K562 treated with DMSO at 1 percent for 24 hours (cell line): ENCODE measurements around the gene ABCA8. TPM values are rescaled to one million over a fixed set of nuclear protein-coding genes. Genes with fewer than 3 reads are reported as not detected.

ENCODE experiments used
- total RNA-seq: library from RNA; unstranded; fragments of 300-600 nt; gene quantifications from 2 replicates; pipeline ENCODE4 v1.2.3, GENCODE V29; 2022; ENCODE audit warnings: low read depth; ENCODE audit not compliant: insufficient read depth

ABCA8 gene, protein sequence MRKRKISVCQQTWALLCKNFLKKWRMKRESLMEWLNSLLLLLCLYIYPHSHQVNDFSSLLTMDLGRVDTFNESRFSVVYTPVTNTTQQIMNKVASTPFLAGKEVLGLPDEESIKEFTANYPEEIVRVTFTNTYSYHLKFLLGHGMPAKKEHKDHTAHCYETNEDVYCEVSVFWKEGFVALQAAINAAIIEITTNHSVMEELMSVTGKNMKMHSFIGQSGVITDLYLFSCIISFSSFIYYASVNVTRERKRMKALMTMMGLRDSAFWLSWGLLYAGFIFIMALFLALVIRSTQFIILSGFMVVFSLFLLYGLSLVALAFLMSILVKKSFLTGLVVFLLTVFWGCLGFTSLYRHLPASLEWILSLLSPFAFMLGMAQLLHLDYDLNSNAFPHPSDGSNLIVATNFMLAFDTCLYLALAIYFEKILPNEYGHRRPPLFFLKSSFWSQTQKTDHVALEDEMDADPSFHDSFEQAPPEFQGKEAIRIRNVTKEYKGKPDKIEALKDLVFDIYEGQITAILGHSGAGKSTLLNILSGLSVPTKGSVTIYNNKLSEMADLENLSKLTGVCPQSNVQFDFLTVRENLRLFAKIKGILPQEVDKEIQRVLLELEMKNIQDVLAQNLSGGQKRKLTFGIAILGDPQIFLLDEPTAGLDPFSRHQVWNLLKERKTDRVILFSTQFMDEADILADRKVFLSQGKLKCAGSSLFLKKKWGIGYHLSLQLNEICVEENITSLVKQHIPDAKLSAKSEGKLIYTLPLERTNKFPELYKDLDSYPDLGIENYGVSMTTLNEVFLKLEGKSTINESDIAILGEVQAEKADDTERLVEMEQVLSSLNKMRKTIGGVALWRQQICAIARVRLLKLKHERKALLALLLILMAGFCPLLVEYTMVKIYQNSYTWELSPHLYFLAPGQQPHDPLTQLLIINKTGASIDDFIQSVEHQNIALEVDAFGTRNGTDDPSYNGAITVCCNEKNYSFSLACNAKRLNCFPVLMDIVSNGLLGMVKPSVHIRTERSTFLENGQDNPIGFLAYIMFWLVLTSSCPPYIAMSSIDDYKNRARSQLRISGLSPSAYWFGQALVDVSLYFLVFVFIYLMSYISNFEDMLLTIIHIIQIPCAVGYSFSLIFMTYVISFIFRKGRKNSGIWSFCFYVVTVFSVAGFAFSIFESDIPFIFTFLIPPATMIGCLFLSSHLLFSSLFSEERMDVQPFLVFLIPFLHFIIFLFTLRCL (N-terminal part only)
- 6.2 and 6.7 TPM in 2 replicates for total RNA-seq

DNA sequence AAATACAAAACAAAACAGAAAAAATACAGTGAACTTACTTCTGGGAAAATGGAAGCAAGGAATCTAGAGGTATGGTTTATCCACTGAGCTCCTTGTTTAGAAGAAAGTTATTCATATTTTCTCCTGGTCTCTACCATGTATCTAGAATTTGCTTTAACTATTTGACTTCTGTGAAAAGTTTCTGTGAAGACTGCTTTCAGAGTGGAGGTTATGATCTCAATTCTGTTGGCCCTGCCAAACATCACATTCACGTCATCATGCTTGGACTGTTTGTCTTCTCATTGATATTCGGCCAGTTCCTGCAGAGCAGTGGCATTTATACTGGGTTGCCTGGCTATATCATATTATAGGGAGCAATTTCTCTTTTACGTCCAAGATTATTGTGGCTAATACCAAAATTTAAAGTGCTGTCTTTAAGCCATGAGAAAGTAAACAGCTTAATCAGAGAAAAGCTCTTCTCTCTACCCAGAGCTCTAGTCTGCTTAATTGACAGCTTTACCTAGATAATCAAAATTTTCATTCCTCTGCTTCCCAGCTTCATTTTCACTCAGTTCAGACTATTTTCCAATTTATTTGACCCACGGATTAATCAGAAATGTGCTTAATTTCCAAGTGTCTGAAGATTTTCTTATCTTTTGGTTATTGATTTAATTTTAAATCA, at the start of gene ABCA8:
ABCA8 (minus strand) TSS at position 212 of the 661 bp plus-strand sequence. CDS start 13,358 bp downstream, outside the sequence.

Other genes starting within 250 kb of the ABCA8 start
- gene ABCA9, start 105.5 kb upstream of the ABCA8 start, total RNA-seq, result not detected in 2 replicates
- gene ABCA6, start 186.5 kb upstream of the ABCA8 start, total RNA-seq, result 0.12 TPM in 1 of 2 replicates, not detected in the other